Colonic mucosa (tissue), 4 donors: ENCODE results near the gene TLX3. TPM values are rescaled to one million over a fixed set of nuclear protein-coding genes. Genes with fewer than 3 reads are reported as not detected.

ENCODE experiments used
- DNase-seq: peaks from one replicate; pipeline ENCODE4 v3.0.0-alpha.2; 2020
- H3K27ac ChIP-seq: fragments of 200-600 bp; one replicate; pipeline ENCODE4 v1.8.0; 2021
- H3K27me3 ChIP-seq: fragments of 200-600 bp; one replicate; pipeline ENCODE4 v1.8.0; 2021
- H3K36me3 ChIP-seq: fragments of 200-600 bp; one replicate; pipeline ENCODE4 v1.8.0; 2021
- H3K4me1 ChIP-seq: fragments of 200-600 bp; one replicate; pipeline ENCODE4 v1.8.0; 2021; ENCODE audit warnings: mild to moderate bottlenecking
- H3K4me3 ChIP-seq: fragments of 200-600 bp; one replicate; pipeline ENCODE4 v1.8.0; 2021
- H3K9ac ChIP-seq, 2 donors: one replicate each; pipeline ENCODE4 v1.7.0; 2013; ENCODE audit warnings: control low read depth in 2 of 2, low read depth in 2 of 2, low read length in 2 of 2
- H3K9me3 ChIP-seq: fragments of 200-600 bp; one replicate; pipeline ENCODE4 v1.8.0; 2021
- intact Hi-C: fragments of 100-400 bp; cut with DNase I; formaldehyde crosslinking; loops from one replicate; pipeline ENCODE4 v1.14.1; 2022
- total RNA-seq, 2 donors: library from RNA; stranded (reverse); fragmentation: NEBNext Ultra II Directional in 1 of 2; extraction: Animal tissue kit (Norgen Biotek cat#: 25700) in 1 of 2; gene quantifications; one replicate each; pipeline ENCODE4 v1.2.1, GENCODE V29; 2021
- TF ChIP-seq, protein P1 (sequence below): fragments of 200-600 bp; IDR thresholded peaks from one replicate; pipeline ENCODE4 v1.8.0; 2022; ENCODE audit warnings: antibody characterized with exemption, mild to moderate bottlenecking
- donor health status: healthy.
- donor health status: DM: no; HTN: no; CAD: no.
- donor health status: DM: no; HTN: no; CAD: no.

TLX3 gene
- total RNA-seq, 2 donors from 2014 or later, result not detected

DNA sequence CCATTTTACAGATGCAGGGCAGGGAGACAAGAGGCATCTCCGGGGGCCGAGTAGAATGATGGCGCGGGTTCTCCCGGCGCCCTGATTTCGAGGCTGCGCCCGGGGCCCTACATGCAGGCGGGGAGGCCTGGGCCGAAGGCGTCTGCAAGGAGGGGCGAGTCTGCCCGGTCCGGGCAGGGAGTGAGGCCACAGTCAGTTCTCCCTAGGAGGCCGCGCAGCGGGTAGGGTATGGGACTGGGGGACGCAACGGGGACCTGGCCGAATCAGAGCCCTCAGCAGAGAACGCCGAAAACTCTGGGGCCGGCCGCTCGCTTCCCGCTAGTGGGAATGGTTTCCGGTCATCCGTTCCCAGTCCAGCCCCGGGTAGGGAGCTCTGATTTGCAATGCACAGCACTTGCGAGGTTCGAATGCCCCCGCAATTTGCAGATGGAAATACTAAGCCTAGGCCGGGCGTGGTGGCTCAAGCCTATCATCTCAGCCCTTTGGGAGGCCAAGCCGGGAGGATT lies 6.4 kb downstream of the TLX3 start:
- Histone ChIP-seq H3K27ac (no peak overlapping the region), H3K27me3 (peaks cover 83% of the 10 kb centered on the region), H3K9me3 (no peaks in the 10 kb centered on the region), H3K4me3 (no peak overlapping the region), H3K4me1 (peaks cover 11% of the 10 kb centered on the region), H3K9ac (no peak overlapping the region), H3K36me3 (no peaks in the 10 kb centered on the region)
- no peak for DNase-seq
- TF ChIP-seq, protein P1, sequence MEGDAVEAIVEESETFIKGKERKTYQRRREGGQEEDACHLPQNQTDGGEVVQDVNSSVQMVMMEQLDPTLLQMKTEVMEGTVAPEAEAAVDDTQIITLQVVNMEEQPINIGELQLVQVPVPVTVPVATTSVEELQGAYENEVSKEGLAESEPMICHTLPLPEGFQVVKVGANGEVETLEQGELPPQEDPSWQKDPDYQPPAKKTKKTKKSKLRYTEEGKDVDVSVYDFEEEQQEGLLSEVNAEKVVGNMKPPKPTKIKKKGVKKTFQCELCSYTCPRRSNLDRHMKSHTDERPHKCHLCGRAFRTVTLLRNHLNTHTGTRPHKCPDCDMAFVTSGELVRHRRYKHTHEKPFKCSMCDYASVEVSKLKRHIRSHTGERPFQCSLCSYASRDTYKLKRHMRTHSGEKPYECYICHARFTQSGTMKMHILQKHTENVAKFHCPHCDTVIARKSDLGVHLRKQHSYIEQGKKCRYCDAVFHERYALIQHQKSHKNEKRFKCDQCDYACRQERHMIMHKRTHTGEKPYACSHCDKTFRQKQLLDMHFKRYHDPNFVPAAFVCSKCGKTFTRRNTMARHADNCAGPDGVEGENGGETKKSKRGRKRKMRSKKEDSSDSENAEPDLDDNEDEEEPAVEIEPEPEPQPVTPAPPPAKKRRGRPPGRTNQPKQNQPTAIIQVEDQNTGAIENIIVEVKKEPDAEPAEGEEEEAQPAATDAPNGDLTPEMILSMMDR, result no peak
- intact Hi-C loops, result no loop called here

DNA sequence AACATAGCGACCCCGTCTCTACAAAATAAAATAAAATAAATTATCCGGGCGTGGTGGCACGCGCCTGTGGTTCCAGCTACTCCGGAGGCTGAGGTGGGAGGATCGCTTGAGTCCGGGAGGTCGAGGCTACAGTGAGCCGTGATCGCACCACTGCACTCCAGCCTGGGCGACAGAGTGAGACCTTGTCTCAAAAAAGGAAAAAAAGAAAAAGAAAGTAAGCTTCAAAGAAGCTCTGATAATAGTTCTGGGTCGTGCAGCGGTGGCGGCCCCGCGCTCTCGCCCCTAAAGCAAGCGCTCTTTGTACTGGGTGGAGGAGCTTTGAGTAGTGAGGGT lies 6.8 kb downstream of the TLX3 start:
- peaks cover 11% of the 10 kb centered on the region for H3K4me1 ChIP-seq
- H3K27me3 ChIP-seq, result peaks cover 81% of the 10 kb centered on the region
- H3K36me3 ChIP-seq, result no peaks in the 10 kb centered on the region
- no peak overlapping the region for H3K9ac ChIP-seq
- no peak overlapping the region for H3K27ac ChIP-seq
- TF ChIP-seq, protein P1, result no peak
- H3K4me3 ChIP-seq, result no peak overlapping the region
- intact Hi-C loops, result no loop called here
- DNase-seq, result no peak
- no peaks in the 10 kb centered on the region for H3K9me3 ChIP-seq

DNA sequence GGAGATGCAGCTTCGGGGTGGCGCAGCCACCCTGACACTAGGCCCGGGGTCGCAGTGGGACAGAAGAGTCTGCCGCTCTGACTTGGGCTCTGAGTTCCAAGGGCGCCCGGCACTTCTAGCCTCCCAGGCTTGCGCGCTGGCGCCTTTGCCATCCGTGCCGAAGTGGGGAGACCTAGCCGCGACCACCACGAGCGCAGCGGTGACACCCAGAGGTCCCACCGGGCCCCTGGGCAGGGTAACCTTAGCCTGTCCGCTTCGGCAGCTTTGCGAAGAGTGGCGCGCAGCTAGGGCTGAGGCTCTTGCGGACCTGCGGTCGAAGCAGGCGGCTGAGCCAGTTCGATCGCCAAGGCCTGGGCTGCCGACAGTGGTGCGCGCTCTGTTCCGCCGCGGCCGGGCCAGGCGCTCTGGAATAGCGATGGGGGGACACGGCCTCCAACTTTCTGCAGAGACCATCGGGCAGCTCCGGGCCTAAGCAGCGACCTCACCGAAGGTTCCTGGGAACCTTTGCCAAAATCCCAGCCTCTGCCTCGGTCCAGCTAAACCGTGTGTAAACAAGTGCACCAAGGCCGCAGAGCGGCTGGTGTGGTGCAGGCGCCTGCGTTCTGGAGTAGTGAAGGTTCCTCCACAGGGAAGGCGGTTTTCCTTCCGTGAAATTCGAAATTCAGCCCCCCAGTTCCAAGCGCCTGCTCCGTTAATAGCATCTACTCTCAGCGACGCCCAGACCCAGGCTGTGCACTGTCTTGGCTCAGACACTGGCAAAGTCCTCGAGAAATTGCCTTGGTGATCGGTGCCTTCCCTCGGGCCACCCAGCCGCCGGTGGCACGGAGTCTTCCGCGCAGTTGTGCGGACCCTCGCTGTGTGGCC lies 7.4 kb downstream of the TLX3 start:
- DNase-seq, result no peak
- intact Hi-C loops, result no loop called here

DNA sequence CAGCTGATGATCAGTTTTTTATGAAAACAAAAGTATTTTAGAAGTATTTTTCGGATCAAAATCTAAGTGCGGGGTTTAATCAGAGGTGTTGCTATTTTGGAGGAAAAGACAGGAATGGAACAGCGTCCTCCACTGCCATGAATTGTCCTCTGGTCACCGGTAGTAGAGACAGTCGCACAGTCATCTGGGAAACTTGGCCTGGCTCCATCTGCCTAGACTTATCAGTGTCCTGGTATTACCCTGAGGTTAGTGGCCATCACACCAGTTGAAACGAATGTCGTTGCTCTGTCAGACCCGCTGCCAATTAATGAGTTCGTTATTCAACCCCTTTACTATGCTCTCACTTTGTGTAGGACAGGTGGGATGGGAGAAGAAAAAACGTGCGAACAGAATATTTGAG lies 8.2 kb downstream of the TLX3 start:
- Histone ChIP-seq H3K36me3 (no peaks in the 10 kb centered on the region), H3K9ac (no peak overlapping the region), H3K27me3 (peaks cover 67% of the 10 kb centered on the region), H3K4me3 (no peak overlapping the region), H3K27ac (no peak overlapping the region), H3K9me3 (no peaks in the 10 kb centered on the region), H3K4me1 (peaks cover 6% of the 10 kb centered on the region)
- TF ChIP-seq, protein P1, result no peak
- no peak for DNase-seq
- intact Hi-C loops, result no loop called here

More for the DNA sequence above, 7.4 kb downstream of the TLX3 start:
- H3K36me3 ChIP-seq, result no peaks in the 10 kb centered on the region
- H3K27ac ChIP-seq, result no peak overlapping the region
- H3K27me3 ChIP-seq, result peaks cover 75% of the 10 kb centered on the region
- no peak overlapping the region for H3K4me3 ChIP-seq
- TF ChIP-seq, protein P1, result no peak
- no peaks in the 10 kb centered on the region for H3K9me3 ChIP-seq
- no peak overlapping the region for H3K9ac ChIP-seq
- H3K4me1 ChIP-seq, result peaks cover 11% of the 10 kb centered on the region

DNA sequence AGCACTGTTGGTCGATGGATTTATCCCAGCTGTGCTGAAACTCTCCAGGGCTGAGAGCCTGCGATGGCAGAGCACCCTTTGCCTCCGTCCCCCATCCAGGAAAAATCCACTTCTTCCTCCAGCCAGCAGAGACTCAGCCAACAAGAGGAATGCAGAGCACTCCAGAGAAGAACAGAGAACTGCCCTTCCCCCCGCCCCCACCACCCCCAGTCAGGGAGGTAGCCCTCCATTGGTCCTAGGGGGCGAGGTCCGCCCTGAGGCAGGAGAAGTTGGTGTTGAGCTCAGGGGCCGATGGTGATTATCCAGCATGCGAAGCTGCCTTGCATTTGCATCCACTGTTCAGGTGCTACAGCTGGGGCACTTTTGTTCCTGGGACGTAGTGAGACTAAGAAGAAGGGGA lies 9.0 kb downstream of the TLX3 start:
- TF ChIP-seq, protein P1, result no peak
- Histone ChIP-seq H3K4me3 (no peak overlapping the region), H3K9ac (no peak overlapping the region), H3K4me1 (peaks cover 5% of the 10 kb centered on the region), H3K27me3 (peaks cover 59% of the 10 kb centered on the region), H3K9me3 (no peaks in the 10 kb centered on the region), H3K27ac (no peak overlapping the region), H3K36me3 (no peaks in the 10 kb centered on the region)
- intact Hi-C loops, result no loop called here
- DNase-seq, result no peak
